ENCODE results near the gene FAM131A.

Gene FAM131A

GRCh38 chr3:184337399-184337714, at the start of gene FAM131A:
Gene FAM131A, plus strand, starts transcription at chr3:184337600. Its CDS starts 31 bp downstream, at chr3:184337631.
- DNase-seq = peak; percentile 38

- DNase-seq = peak; percentile 49
Observed at GRCh38 chr3:184289426-184289938, 47.9 kb upstream of the FAM131A start.

- no peak for DNase-seq
Observed at GRCh38 chr3:184290331-184290730, 47.1 kb upstream of the FAM131A start.

GRCh38 chr3:184291044-184291737, 46.2 kb upstream of the FAM131A start:
- no peak for DNase-seq

GRCh38 chr3:184291738-184292445, 45.5 kb upstream of the FAM131A start:
- no peak for DNase-seq

- no peak for DNase-seq
Observed at GRCh38 chr3:184295771-184296170, 41.6 kb upstream of the FAM131A start.

GRCh38 chr3:184296616-184297015, 40.8 kb upstream of the FAM131A start:
- DNase-seq = no peak

- peak; percentile 97 for DNase-seq
Observed at GRCh38 chr3:184298759-184299487, 38.5 kb upstream of the FAM131A start, which contains the start of gene PSMD2. Gene PSMD2, plus strand, starts transcription at chr3:184299241. Its CDS starts 26 bp downstream, at chr3:184299267.

- peak; percentile 20 for DNase-seq
Observed at GRCh38 chr3:184299488-184300377, 37.7 kb upstream of the FAM131A start.

- peak; percentile 63 for DNase-seq
Observed at GRCh38 chr3:184300378-184300720, 37.1 kb upstream of the FAM131A start.

- peak; percentile 12 for DNase-seq
Observed at GRCh38 chr3:184305577-184305976, 31.8 kb upstream of the FAM131A start.

GRCh38 chr3:184306341-184306972, 30.9 kb upstream of the FAM131A start:
- no peak for DNase-seq

GRCh38 chr3:184307915-184308314, 29.5 kb upstream of the FAM131A start:
- DNase-seq = no peak

- no peak for DNase-seq
Observed at GRCh38 chr3:184308744-184309143, 28.7 kb upstream of the FAM131A start.

GRCh38 chr3:184311633-184312032, 25.8 kb upstream of the FAM131A start:
- no peak for DNase-seq

GRCh38 chr3:184314363-184314699, 23.1 kb upstream of the FAM131A start, which contains the start of gene EIF4G1:
Gene EIF4G1, plus strand, starts transcription at chr3:184314606. Its CDS starts 1,191 bp downstream, at chr3:184315797.
- DNase-seq = peak; percentile 93

- DNase-seq = peak; percentile 78
Observed at GRCh38 chr3:184314700-184315542, 22.5 kb upstream of the FAM131A start.

GRCh38 chr3:184315543-184315867, 21.9 kb upstream of the FAM131A start:
- DNase-seq = no peak

- DNase-seq = no peak
Observed at GRCh38 chr3:184315871-184316661, 21.3 kb upstream of the FAM131A start.

GRCh38 chr3:184316792-184317191, 20.6 kb upstream of the FAM131A start:
- no peak for DNase-seq
